ENCODE measurements around the gene MPRIP. TPM values are rescaled to one million over a fixed set of nuclear protein-coding genes. Genes with fewer than 3 reads are reported as not detected.
"Not testable (repeated sequence)": the region's sequence is repeated elsewhere in the genome, so short reads cannot be mapped to it uniquely, and the experiment has no call there.

The MPRIP gene
- total and polyA plus RNA-seq, 10 donors: 52.3 to 309 (median 131) TPM

DNA sequence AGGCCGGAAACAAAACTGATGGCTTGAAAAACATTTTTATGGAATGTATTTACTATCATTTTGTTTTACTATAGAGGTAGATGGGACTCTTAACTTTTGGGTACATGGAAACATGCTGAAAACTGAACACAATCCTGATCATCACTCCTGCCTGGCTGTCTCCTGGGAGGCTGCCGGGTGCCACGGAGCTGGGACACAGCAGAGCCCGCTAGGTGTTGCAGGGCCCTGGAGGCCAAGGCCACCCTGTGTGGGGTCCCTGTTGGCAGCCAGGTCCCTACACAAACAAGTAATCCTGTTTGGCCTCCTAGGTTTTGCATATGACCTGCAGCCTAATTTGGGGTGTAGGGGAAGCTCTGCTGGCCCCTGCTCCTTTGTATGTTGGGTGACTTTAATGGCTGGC lies 146.3 kb downstream of the MPRIP start:
- H3K4me1 ChIP-seq: peaks cover 21 to 89% (median 56%) of the 10 kb centered on the region in 6 donors
- DNase-seq: no peak
- WGBS, 5 donors: 91 to 99% (median 94%) methylated on average over 1 to 4 of the region's 4 CpGs
- H3K4me3 ChIP-seq: no peak overlapping the region
- H3K27ac ChIP-seq: no peak overlapping the region
- H3K27me3 ChIP-seq (replicated peaks in 1 of 7): no peaks in the 10 kb centered on the region
- H3K36me3 ChIP-seq: peaks cover 0 to 63% (median 28%) of the 10 kb centered on the region in 6 donors
- TF ChIP-seq POLR2A (IDR thresholded peaks at IDR 0.05) (no peak), POLR2AphosphoS5 (IDR thresholded peaks at IDR 0.05) (peak in 1 of 3 donors; percentile 26)
- intact Hi-C loops (cut with DNase I; ENCODE audit: low total_unique reads): no loop called here
- H3K9me3 ChIP-seq: no peaks in the 10 kb centered on the region

GRCh38 chr17:17189559-17189958 lies 147.3 kb downstream of the MPRIP start:
- Histone ChIP-seq H3K4me3 (no peak overlapping the region), H3K4me1 (peaks cover 21 to 79% (median 49%) of the 10 kb centered on the region in 6 donors), H3K9me3 (no peaks in the 10 kb centered on the region), H3K36me3 (peaks cover 0 to 53% (median 20%) of the 10 kb centered on the region in 6 donors), H3K27ac (peak overlapping the region in 5 of 8 donors; percentile 2 to 75 (median 62)), H3K27me3 (replicated peaks in 1 of 7) (no peaks in the 10 kb centered on the region)
- intact Hi-C loops (cut with DNase I; ENCODE audit: low total_unique reads): no loop called here
- TF ChIP-seq CTCF (IDR thresholded peaks at IDR 0.05 in 8 of 11, conservative IDR thresholded peaks at IDR 0.05 in 3 of 11) (no peak), POLR2AphosphoS5 (IDR thresholded peaks at IDR 0.05) (no peak), POLR2A (IDR thresholded peaks at IDR 0.05) (no peak)
- WGBS, 5 donors: 58 to 85% (median 74%) methylated on average over 4 of the region's 4 CpGs
- no peak for DNase-seq

DNA sequence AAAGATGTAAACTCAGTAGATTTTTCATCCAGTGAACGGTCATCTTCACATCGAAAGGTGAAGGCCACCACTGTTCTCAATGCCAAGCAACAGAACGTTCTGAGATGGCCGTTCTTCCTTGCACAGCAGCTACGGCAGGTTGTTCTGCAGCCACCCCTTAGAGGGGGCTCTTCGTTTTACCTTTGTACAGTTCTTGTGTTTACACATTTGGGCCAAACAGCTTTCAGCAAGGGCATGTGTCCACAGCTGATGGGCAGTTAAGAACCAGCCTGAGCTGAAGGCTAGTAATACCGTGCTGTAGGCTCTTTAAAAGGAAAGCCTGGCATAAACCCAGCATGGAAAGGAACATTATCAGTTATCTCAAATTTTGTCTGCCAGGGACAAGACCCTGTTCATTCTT lies 147.9 kb downstream of the MPRIP start:
- Histone ChIP-seq H3K4me1 (peaks cover 16 to 73% (median 43%) of the 10 kb centered on the region in 6 donors), H3K9me3 (no peaks in the 10 kb centered on the region), H3K27ac (peak overlapping the region in 5 of 8 donors; percentile 2 to 75 (median 62)), H3K4me3 (no peak overlapping the region), H3K36me3 (peaks cover 0 to 47% (median 19%) of the 10 kb centered on the region in 6 donors), H3K27me3 (replicated peaks in 1 of 7) (no peaks in the 10 kb centered on the region)
- 71 to 92% (median 79%) methylated on average over 7 of the region's 7 CpGs for WGBS, 5 donors
- TF ChIP-seq POLR2A (IDR thresholded peaks at IDR 0.05) (no peak), POLR2AphosphoS5 (IDR thresholded peaks at IDR 0.05) (no peak), CTCF (IDR thresholded peaks at IDR 0.05 in 8 of 11, conservative IDR thresholded peaks at IDR 0.05 in 3 of 11) (no peak)
- intact Hi-C loops (cut with DNase I; ENCODE audit: low total_unique reads): no loop called here
- DNase-seq: no peak

GRCh38 chr17:17191346-17191792 lies 149.1 kb downstream of the MPRIP start:
- H3K27ac ChIP-seq: peak overlapping the region; percentile 20 to 75 (median 62)
- intact Hi-C loops (cut with DNase I; ENCODE audit: low total_unique reads): no loop called here
- no peak overlapping the region for H3K4me3 ChIP-seq
- no peak for DNase-seq
- H3K36me3 ChIP-seq: peaks cover 0 to 38% (median 18%) of the 10 kb centered on the region in 6 donors
- TF ChIP-seq POLR2A (IDR thresholded peaks at IDR 0.05) (no peak), POLR2AphosphoS5 (IDR thresholded peaks at IDR 0.05) (peak; percentile 44 to 78 (median 74))
- WGBS, 5 donors: 65 to 78% (median 70%) methylated on average over 10 to 11 of the region's 11 CpGs
- no peaks in the 10 kb centered on the region for H3K27me3 ChIP-seq (replicated peaks in 1 of 7)
- H3K4me1 ChIP-seq: peaks cover 15 to 61% (median 32%) of the 10 kb centered on the region in 6 donors
- H3K9me3 ChIP-seq: no peaks in the 10 kb centered on the region

DNA sequence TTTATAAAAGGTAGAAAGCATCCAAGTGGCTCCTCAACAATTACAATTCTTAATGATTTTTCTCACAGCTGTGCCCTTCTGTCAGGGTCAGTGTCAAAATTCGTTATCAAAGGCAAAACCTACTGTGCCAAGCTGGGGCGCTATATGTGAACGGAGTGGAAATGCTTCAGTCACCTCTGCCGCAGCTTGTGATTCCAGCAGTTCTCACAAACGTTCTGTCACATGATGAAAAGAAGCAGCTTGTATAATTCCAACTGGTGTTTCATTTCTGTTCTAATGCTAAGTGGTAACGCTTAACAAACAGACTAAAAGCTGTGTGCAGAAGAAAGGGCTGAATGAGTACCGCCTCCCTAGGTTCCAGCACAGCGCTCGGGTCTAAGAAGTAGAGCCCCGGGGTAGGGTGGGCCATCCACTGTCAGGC lies 149.7 kb downstream of the MPRIP start:
- intact Hi-C loops (cut with DNase I; ENCODE audit: low total_unique reads): no loop called here
- no peak for DNase-seq
- no peak overlapping the region for H3K4me3 ChIP-seq
- H3K27me3 ChIP-seq (replicated peaks in 1 of 7): no peaks in the 10 kb centered on the region
- peaks cover 15 to 55% (median 29%) of the 10 kb centered on the region in 6 donors for H3K4me1 ChIP-seq
- no peak for TF ChIP-seq CTCF (IDR thresholded peaks at IDR 0.05 in 8 of 11, conservative IDR thresholded peaks at IDR 0.05 in 3 of 11)
- H3K27ac ChIP-seq: peak overlapping the region; percentile 20 to 75 (median 62)
- H3K9me3 ChIP-seq: no peaks in the 10 kb centered on the region
- 48 to 68% (median 61%) methylated on average over 9 to 10 of the region's 10 CpGs for WGBS, 5 donors
- peaks cover 0 to 31% (median 12%) of the 10 kb centered on the region in 6 donors for H3K36me3 ChIP-seq

DNA sequence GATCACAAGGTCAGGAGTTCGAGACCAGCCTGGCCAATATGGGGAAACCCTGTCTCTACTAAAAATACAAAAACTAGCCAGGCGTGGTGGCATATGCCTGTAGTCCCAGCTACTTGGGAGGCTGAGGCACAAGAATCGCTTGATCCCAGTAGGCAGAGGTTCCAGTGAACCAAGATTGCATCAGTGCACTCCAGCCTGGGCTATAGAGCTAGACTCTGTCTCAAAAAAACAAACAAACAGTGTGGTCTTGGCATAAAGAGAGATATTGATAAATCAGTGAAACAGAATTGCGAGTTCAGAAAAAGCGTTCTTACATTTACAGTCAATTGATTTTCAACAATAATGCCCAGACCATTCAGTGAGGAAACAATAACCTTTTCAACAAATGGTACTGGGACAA lies 153.2 kb downstream of the MPRIP start:
- DNase-seq; H3K27ac ChIP-seq; intact Hi-C loops (cut with DNase I; ENCODE audit: low total_unique reads); H3K9me3 ChIP-seq; H3K36me3 ChIP-seq; H3K27me3 ChIP-seq (replicated peaks in 1 of 7); H3K4me3 ChIP-seq: not testable (repeated sequence)
- 94 to 97% (median 95%) methylated on average over 5 of the region's 5 CpGs for WGBS, 5 donors
- peaks cover 8 to 38% (median 21%) of the 10 kb centered on the region in 6 donors for H3K4me1 ChIP-seq
